Parathyroid adenoma (tissue), 2 donors: Measurements from ENCODE around the gene OTX2.

ENCODE experiments used
- H2AFZ ChIP-seq: fragments of 300-600 bp; sonication (generic); one replicate; pipeline ENCODE4 v1.7.0; 2017; ENCODE audit warnings: antibody characterized with exemption, mild to moderate bottlenecking
- H3K27ac ChIP-seq: fragments of 300-600 bp; sonication (generic); one replicate; pipeline ENCODE4 v1.7.0; 2017
- H3K27me3 ChIP-seq: fragments of 300-600 bp; sonication (generic); one replicate; pipeline ENCODE4 v1.7.0; 2017; ENCODE audit warnings: low read length; ENCODE audit not compliant: control insufficient read depth, insufficient read depth
- H3K36me3 ChIP-seq: fragments of 300-600 bp; sonication (generic); one replicate; pipeline ENCODE4 v1.7.0; 2017; ENCODE audit warnings: low read length; ENCODE audit not compliant: control insufficient read depth, insufficient read depth
- H3K4me1 ChIP-seq: fragments of 300-600 bp; sonication (generic); one replicate; pipeline ENCODE4 v1.7.0; 2017; ENCODE audit warnings: control low read depth
- H3K4me2 ChIP-seq: fragments of 300-600 bp; sonication (generic); one replicate; pipeline ENCODE4 v1.7.0; 2017; ENCODE audit warnings: low read length
- H3K4me3 ChIP-seq: fragments of 300-600 bp; sonication (generic); one replicate; pipeline ENCODE4 v1.7.0; 2017; ENCODE audit warnings: low read depth, low read length
- H3K79me2 ChIP-seq: fragments of 300-600 bp; sonication (generic); one replicate; pipeline ENCODE4 v1.7.0; 2017; ENCODE audit warnings: control low read depth
- H3K9ac ChIP-seq: fragments of 300-600 bp; sonication (generic); one replicate; pipeline ENCODE4 v1.7.0; 2017; ENCODE audit warnings: mild to moderate bottlenecking
- H3K9me3 ChIP-seq: fragments of 300-600 bp; sonication (generic); one replicate; pipeline ENCODE4 v1.7.0; 2017; ENCODE audit warnings: low read length; ENCODE audit not compliant: control insufficient read depth
- TF ChIP-seq, protein P1 (sequence below): fragments of 300-600 bp; sonication (generic); IDR thresholded peaks from one replicate; pipeline ENCODE4 v1.7.0; 2017; ENCODE audit warnings: antibody characterized with exemption, mild to moderate bottlenecking
- donor health status: primary hyperparathyroidism.

OTX2 gene

DNA sequence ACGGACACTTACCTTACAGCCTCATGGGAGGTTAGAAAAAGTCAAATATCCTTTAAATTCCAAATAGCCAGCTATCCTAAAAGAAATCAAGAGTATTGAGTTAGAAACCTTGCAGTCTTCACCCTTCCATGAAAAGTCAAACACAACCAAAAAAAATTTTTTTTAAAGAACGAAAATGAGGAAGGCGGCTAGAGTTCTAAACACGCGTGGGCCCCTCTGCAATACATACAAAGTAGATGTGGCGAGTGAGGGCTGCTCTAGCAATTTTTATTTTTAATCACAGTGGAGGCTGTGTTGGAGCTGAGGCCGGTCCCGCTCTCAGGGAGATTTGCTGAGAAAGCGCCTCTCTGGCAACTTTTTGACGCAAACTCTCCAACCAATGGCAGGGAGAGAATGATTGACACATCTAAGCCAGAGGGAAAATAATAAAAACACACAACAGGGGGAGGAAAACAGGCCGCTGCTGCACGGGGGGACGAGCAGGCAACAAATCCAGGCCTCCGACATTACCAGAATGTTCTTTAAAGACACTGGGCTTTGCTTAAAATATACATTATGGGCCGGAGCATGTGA lies at the start of gene OTX2:
OTX2 (minus strand) TSS at position 333 of the 573 bp plus-strand sequence. CDS start 5,023 bp downstream, outside the sequence.
- no peak within 1 kb of the TSS for H3K4me2 ChIP-seq
- TF ChIP-seq, protein P1, sequence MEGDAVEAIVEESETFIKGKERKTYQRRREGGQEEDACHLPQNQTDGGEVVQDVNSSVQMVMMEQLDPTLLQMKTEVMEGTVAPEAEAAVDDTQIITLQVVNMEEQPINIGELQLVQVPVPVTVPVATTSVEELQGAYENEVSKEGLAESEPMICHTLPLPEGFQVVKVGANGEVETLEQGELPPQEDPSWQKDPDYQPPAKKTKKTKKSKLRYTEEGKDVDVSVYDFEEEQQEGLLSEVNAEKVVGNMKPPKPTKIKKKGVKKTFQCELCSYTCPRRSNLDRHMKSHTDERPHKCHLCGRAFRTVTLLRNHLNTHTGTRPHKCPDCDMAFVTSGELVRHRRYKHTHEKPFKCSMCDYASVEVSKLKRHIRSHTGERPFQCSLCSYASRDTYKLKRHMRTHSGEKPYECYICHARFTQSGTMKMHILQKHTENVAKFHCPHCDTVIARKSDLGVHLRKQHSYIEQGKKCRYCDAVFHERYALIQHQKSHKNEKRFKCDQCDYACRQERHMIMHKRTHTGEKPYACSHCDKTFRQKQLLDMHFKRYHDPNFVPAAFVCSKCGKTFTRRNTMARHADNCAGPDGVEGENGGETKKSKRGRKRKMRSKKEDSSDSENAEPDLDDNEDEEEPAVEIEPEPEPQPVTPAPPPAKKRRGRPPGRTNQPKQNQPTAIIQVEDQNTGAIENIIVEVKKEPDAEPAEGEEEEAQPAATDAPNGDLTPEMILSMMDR, result no peak
- no peak within 1 kb of the TSS for H3K27ac ChIP-seq
- no peak within 1 kb of the TSS for H3K4me3 ChIP-seq
- no peaks in the 10 kb centered on the region for H3K79me2 ChIP-seq
- peaks cover 12% of the 10 kb centered on the region for H3K27me3 ChIP-seq
- H3K9ac ChIP-seq, result no peak within 1 kb of the TSS
- no peaks in the 10 kb centered on the region for H3K4me1 ChIP-seq
- H3K9me3 ChIP-seq, result no peaks in the 10 kb centered on the region
- H3K36me3 ChIP-seq, result no peaks in the 10 kb centered on the region
- no peak within 1 kb of the TSS for H2AFZ ChIP-seq

DNA sequence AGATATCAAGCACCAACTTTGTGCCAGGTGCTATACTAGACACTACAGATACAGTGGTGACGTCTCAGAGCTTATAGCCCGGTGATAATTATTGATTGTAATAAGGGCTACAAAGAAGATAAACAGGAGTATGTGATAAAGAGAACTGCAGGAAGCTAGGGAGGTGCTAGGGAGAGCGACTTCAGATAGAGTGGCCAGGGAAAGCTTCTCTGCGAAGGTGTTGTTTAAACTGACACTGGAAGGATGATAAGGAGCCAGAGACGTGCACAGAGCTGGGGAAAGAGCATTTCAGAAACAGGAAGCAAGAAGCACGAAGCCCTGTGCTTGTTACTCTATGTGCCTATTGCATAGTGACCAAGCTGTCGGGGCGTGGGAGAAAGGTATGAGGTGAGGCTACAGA lies 48.1 kb upstream of the OTX2 start:
- H3K79me2 ChIP-seq, result no peaks in the 10 kb centered on the region
- no peak overlapping the region for H3K4me3 ChIP-seq
- H3K4me2 ChIP-seq, result no peak overlapping the region
- no peak overlapping the region for H3K27ac ChIP-seq
- no peaks in the 10 kb centered on the region for H3K36me3 ChIP-seq
- H2AFZ ChIP-seq, result no peak overlapping the region
- no peaks in the 10 kb centered on the region for H3K27me3 ChIP-seq
- H3K9me3 ChIP-seq, result no peaks in the 10 kb centered on the region
- no peaks in the 10 kb centered on the region for H3K4me1 ChIP-seq
- no peak overlapping the region for H3K9ac ChIP-seq
- TF ChIP-seq, protein P1, result no peak

DNA sequence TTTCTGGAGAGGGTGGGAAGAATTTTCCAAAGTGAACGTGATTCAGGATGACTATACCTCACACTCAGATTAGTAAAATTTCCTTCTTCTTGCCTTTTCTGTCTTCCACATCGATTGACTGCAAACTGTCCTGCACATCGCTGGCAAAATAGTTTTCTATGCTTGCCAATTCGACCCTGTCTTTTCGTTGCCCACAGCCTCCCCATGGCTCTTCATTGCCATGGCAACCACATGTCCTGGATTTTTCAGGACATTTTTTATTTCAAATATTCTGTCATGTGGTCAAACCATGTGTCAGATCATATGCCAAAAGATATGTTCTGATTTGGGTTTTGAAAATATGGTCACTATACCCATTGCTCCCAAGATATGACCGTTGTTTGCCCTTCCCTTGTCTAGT lies 46.9 kb upstream of the OTX2 start:
- H3K4me3 ChIP-seq, result no peak overlapping the region
- H2AFZ ChIP-seq, result no peak overlapping the region
- H3K27me3 ChIP-seq, result no peaks in the 10 kb centered on the region
- no peaks in the 10 kb centered on the region for H3K79me2 ChIP-seq
- peaks cover 5% of the 10 kb centered on the region for H3K9me3 ChIP-seq
- H3K4me1 ChIP-seq, result no peaks in the 10 kb centered on the region
- TF ChIP-seq, protein P1, result no peak
- H3K4me2 ChIP-seq, result no peak overlapping the region
- H3K27ac ChIP-seq, result no peak overlapping the region
- H3K36me3 ChIP-seq, result no peaks in the 10 kb centered on the region
- no peak overlapping the region for H3K9ac ChIP-seq

DNA sequence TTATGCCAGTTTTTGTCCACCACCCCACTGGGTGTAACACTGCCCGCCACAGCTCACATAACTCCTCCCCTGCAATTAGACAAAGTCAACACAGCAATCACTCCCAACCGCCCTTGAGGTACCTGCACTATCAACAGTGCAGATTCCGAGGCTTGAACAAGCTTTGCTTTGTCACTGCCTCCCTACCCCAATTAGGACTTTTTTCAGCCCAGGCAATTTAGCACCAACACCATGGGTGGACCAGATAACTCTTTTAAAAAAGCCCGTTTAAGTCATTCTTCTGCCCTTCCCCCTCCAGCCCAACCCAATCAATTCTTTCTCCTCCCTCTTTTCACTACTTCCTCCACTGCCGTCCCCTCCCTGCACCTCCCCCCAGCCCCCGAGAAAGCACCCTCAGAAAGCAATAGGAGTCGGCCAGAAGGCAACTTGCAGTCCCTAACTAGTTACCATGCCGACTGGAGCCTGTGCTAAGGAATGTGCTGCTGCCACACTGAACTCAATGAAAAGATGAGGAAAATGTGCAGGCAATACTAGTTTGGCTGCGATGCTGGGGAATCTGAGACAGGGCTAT lies 45.7 kb upstream of the OTX2 start:
- H2AFZ ChIP-seq, result no peak overlapping the region
- H3K4me1 ChIP-seq, result no peaks in the 10 kb centered on the region
- H3K79me2 ChIP-seq, result no peaks in the 10 kb centered on the region
- no peak overlapping the region for H3K27ac ChIP-seq
- H3K9ac ChIP-seq, result no peak overlapping the region
- no peaks in the 10 kb centered on the region for H3K27me3 ChIP-seq
- H3K4me2 ChIP-seq, result no peak overlapping the region
- H3K4me3 ChIP-seq, result no peak overlapping the region
- no peaks in the 10 kb centered on the region for H3K36me3 ChIP-seq
- peaks cover 5% of the 10 kb centered on the region for H3K9me3 ChIP-seq
- TF ChIP-seq, protein P1, result no peak

DNA sequence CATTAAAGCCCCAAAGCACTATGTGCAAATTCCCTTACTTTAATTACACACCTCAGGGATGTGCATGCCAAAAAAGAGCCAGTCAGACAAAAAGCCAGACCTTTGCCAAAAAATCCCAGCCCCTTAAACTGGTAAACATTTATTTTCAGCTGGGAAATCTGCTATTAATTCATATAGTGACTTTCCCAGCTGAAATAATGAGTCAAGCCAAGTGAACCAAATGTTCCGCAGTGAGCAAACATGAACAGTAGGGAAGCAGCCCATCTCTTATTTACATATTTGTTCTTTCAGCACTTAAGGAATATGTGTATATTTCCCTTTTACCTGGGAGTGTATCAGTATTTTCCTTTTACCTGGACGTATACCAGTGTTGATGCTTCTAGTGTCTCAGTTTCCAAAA lies 44.0 kb upstream of the OTX2 start:
- no peak overlapping the region for H3K9ac ChIP-seq
- no peak overlapping the region for H3K4me2 ChIP-seq
- H2AFZ ChIP-seq, result no peak overlapping the region
- no peaks in the 10 kb centered on the region for H3K4me1 ChIP-seq
- no peak overlapping the region for H3K27ac ChIP-seq
- H3K9me3 ChIP-seq, result peaks cover 5% of the 10 kb centered on the region
- H3K79me2 ChIP-seq, result no peaks in the 10 kb centered on the region
- no peaks in the 10 kb centered on the region for H3K36me3 ChIP-seq
- TF ChIP-seq, protein P1, result no peak
- H3K4me3 ChIP-seq, result no peak overlapping the region
- H3K27me3 ChIP-seq, result no peaks in the 10 kb centered on the region
